ENCODE measurements around the gene RASGRP4. TPM values are rescaled to one million over a fixed set of nuclear protein-coding genes. Genes with fewer than 3 reads are reported as not detected.

The RASGRP4 gene
- total RNA-seq, 1 experiment from 2014 or later = not detected

DNA sequence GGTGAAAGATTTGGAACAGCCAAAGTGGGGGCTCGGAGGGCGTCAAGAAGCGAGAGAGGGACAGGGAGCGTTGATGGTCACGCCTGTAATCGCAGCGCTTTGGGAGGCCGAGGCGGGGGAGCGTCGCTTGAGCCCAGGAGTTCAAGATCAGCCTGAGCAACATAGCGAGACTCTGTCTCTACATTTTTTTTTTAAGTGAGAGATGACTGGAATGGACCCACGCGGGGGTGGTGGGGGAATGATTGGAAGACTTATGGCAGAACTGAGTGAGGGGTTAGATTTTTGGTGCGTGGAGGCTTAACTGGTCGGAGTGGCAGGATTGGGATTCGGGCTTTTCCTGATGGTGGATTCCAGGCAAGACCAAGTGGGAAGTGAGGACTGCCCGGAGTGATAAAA lies 50.9 kb downstream of the RASGRP4 start:
- Histone ChIP-seq H3K4me1 (ENCODE audit: control insufficient read depth in 1 of 2, insufficient read depth in 2 of 2, low read length in 2 of 2) (peaks cover 11 to 23% of the 10 kb centered on the region in 2 experiments), H3K9me3 (ENCODE audit: control insufficient read depth in 1 of 2, insufficient read depth in 1 of 2, low read depth in 1 of 2, low read length in 2 of 2) (no peaks in the 10 kb centered on the region), H3K9ac (ENCODE audit: low read length) (peak overlapping the region; percentile 97), H3K36me3 (ENCODE audit: control insufficient read depth in 1 of 2, insufficient read depth in 2 of 2, low read length in 2 of 2) (peaks cover 19 to 20% of the 10 kb centered on the region in 2 experiments), H3K27me3 (ENCODE audit: insufficient read depth, low read length) (no peaks in the 10 kb centered on the region), H3K9me2 (ENCODE audit: insufficient read depth) (no peaks in the 10 kb centered on the region), H3K4me2 (ENCODE audit: low read length) (peak overlapping the region; percentile 92), H3K79me2 (ENCODE audit: insufficient read depth, low read length) (peaks cover 47% of the 10 kb centered on the region), H3K27ac (ENCODE audit: low read depth, low read length) (peak overlapping the region; percentile 92), H4K20me1 (ENCODE audit: insufficient read depth) (no peaks in the 10 kb centered on the region), H2AFZ (ENCODE audit: low read depth, low read length, poor library complexity, severe bottlenecking) (no peak overlapping the region), H3K4me3 (replicated peaks in 1 of 2; ENCODE audit: low read depth in 1 of 2, low read length in 2 of 2) (peak overlapping the region; percentile 97 to 98)
- ATAC-seq = peak; percentile 7; the same call in 1 of the 2 replicates
- ChIA-PET CTCF (interaction anchor here (1.5 to 1.8 kb wide), 2 partner anchors 12 to 39 kb away, joined by 5 to 28 read pairs; partner anchors contain the start of gene CATSPERG), POLR2A (interaction anchor here (1.2 to 5.6 kb wide), 3 partner anchors 9 to 28 kb away, joined by 4 to 44 read pairs (median 12); partner anchors contain the start of genes FAM98C, GGN and SPRED3), RAD21 (ENCODE audit: low non-redundant PET in 1 of 2, low total read pairs in 2 of 2, uncharacterized antibody in 2 of 2, unreplicated experiment in 2 of 2) (interaction anchor here (1.4 kb wide), 2 partner anchors 12 to 39 kb away, joined by 4 read pairs; partner anchors contain the start of genes CATSPERG (in 1 of the 2) and GGN (in 1 of the 2))
- no TSS peak for BruUV-seq (replicated peaks)
- intact Hi-C loops (cut with micrococcal nuclease) = no loop called here
- DNase-seq (ENCODE audit: low read depth, low spot score) = no peak
- peak; percentile 69; the same call in 1 of the 2 replicates for TF ChIP-seq ZFX (IDR thresholded peaks at IDR 0.05)
- TF ChIP-seq, protein P1, sequence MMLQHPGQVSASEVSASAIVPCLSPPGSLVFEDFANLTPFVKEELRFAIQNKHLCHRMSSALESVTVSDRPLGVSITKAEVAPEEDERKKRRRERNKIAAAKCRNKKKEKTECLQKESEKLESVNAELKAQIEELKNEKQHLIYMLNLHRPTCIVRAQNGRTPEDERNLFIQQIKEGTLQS (IDR thresholded peaks at IDR 0.05) = no peak

DNA sequence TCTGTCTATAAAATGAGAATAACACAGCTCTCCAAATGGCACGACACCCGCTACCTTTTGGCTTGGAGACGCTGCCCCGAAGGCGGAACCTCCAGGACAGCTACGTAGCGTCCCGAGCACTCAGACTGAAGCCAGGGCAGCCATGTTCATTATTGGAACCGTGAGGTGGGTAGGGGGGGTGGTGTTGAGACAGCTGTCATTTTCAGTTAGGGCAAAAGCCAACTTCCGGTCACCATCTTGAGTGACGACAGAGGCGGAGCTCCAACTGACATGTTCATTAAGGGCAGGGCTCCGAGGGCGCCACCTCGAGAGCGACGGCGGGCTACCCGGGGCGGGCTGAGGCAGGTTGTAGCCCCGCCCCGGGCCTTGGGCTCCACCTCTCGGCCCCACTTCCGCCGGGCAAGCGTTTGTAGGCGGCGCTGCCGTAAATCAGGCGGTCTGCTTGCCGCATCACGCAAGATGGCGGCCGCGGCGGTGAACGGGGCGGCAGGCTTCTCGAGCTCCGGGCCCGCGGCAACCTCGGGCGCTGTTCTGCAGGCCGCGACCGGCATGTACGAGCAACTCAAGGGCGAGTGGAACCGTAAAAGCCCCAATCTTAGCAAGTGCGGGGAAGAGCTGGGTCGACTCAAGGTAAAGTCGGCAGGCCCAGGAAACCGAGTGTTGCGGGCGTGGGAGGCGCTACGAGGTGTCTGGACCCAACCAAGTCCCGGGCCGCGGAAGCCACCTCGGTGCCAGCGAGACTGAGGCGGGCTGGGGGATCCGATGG lies 51.5 kb downstream of the RASGRP4 start, which contains the start of gene PSMD8:
PSMD8 (plus strand) TSS at position 240 of the 766 bp plus-strand sequence; CDS start at position 271, 31 bp downstream.
- Histone ChIP-seq H3K4me2 (ENCODE audit: low read length) (peak within 1 kb of the TSS; percentile 92), H3K27me3 (ENCODE audit: insufficient read depth, low read length) (no peaks in the 10 kb centered on the region), H4K20me1 (ENCODE audit: insufficient read depth) (no peaks in the 10 kb centered on the region), H3K9me3 (ENCODE audit: control insufficient read depth in 1 of 2, insufficient read depth in 1 of 2, low read depth in 1 of 2, low read length in 2 of 2) (no peaks in the 10 kb centered on the region), H3K9ac (ENCODE audit: low read length) (peak within 1 kb of the TSS; percentile 97), H3K9me2 (ENCODE audit: insufficient read depth) (no peaks in the 10 kb centered on the region), H3K79me2 (ENCODE audit: insufficient read depth, low read length) (peaks cover 47% of the 10 kb centered on the region), H3K4me3 (replicated peaks in 1 of 2; ENCODE audit: low read depth in 1 of 2, low read length in 2 of 2) (peak within 1 kb of the TSS; percentile 97 to 98), H3K36me3 (ENCODE audit: control insufficient read depth in 1 of 2, insufficient read depth in 2 of 2, low read length in 2 of 2) (peaks cover 17 to 19% of the 10 kb centered on the region in 2 experiments), H3K4me1 (ENCODE audit: control insufficient read depth in 1 of 2, insufficient read depth in 2 of 2, low read length in 2 of 2) (peaks cover 11 to 23% of the 10 kb centered on the region in 2 experiments), H2AFZ (ENCODE audit: low read depth, low read length, poor library complexity, severe bottlenecking) (peak within 1 kb of the TSS; percentile 81), H3K27ac (ENCODE audit: low read depth, low read length) (peak within 1 kb of the TSS; percentile 92)
- BruUV-seq (replicated peaks) = no TSS peak
- intact Hi-C loops (cut with micrococcal nuclease) = loop anchor here (1.0 kb wide), 1 partner anchor 38 kb away; no protein-coding TSS in a partner anchor
- ATAC-seq = peak; percentile 98
- ChIA-PET POLR2A (interaction anchor here (0.7 to 5.6 kb wide), 12 partner anchors 10 to 471 kb away, joined by 3 to 44 read pairs (median 5); partner anchors contain the start of genes C19orf33, CATSPERG, FAM98C and GGN), CTCF (interaction anchor here (0.6 to 1.8 kb wide), 14 partner anchors 11 to 556 kb away, joined by 3 to 28 read pairs (median 3); partner anchors contain the start of genes CATSPERG, FAM98C, GGN and MRPS12), RAD21 (ENCODE audit: low non-redundant PET in 1 of 2, low total read pairs in 2 of 2, uncharacterized antibody in 2 of 2, unreplicated experiment in 2 of 2) (interaction anchor here (0.5 to 1.4 kb wide), 9 partner anchors 13 to 232 kb away, joined by 3 to 7 read pairs (median 4); partner anchors contain the start of genes CATSPERG (in 2 of the 2) and GGN (in 2 of the 2))
- peak; percentile 99 for DNase-seq (ENCODE audit: low read depth, low spot score)
- peak; percentile 99 for TF ChIP-seq YY1 (IDR thresholded peaks at IDR 0.05; ENCODE audit: extremely low read depth, insufficient replicate concordance, low read depth, low read length)
- peak; percentile 84 for TF ChIP-seq EGR1 (IDR thresholded peaks at IDR 0.05; ENCODE audit: low read depth)
- TF ChIP-seq ZNF274 (IDR thresholded peaks at IDR 0.05; ENCODE audit: low read depth, low read length) = no peak
- TF ChIP-seq, protein P2, sequence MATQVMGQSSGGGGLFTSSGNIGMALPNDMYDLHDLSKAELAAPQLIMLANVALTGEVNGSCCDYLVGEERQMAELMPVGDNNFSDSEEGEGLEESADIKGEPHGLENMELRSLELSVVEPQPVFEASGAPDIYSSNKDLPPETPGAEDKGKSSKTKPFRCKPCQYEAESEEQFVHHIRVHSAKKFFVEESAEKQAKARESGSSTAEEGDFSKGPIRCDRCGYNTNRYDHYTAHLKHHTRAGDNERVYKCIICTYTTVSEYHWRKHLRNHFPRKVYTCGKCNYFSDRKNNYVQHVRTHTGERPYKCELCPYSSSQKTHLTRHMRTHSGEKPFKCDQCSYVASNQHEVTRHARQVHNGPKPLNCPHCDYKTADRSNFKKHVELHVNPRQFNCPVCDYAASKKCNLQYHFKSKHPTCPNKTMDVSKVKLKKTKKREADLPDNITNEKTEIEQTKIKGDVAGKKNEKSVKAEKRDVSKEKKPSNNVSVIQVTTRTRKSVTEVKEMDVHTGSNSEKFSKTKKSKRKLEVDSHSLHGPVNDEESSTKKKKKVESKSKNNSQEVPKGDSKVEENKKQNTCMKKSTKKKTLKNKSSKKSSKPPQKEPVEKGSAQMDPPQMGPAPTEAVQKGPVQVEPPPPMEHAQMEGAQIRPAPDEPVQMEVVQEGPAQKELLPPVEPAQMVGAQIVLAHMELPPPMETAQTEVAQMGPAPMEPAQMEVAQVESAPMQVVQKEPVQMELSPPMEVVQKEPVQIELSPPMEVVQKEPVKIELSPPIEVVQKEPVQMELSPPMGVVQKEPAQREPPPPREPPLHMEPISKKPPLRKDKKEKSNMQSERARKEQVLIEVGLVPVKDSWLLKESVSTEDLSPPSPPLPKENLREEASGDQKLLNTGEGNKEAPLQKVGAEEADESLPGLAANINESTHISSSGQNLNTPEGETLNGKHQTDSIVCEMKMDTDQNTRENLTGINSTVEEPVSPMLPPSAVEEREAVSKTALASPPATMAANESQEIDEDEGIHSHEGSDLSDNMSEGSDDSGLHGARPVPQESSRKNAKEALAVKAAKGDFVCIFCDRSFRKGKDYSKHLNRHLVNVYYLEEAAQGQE (IDR thresholded peaks at IDR 0.05; ENCODE audit: low read depth) = no peak
- peak; percentile 92 for TF ChIP-seq POLR2A (IDR thresholded peaks at IDR 0.05; ENCODE audit: borderline replicate concordance, extremely low read depth, insufficient read depth, insufficient read length)
- TF ChIP-seq, protein P1 (IDR thresholded peaks at IDR 0.05) = no peak
- no peak for TF ChIP-seq CEBPB (IDR thresholded peaks at IDR 0.05; ENCODE audit: low read depth)
- TF ChIP-seq JUND (IDR thresholded peaks at IDR 0.05) = no peak
- no peak for TF ChIP-seq CBX3 (IDR thresholded peaks at IDR 0.05; ENCODE audit: low read depth)
- TF ChIP-seq SRF (IDR thresholded peaks at IDR 0.05; ENCODE audit: low read depth) = no peak; the same call in 1 of the 2 replicates
- TF ChIP-seq ELF1 (IDR thresholded peaks at IDR 0.05; ENCODE audit: borderline replicate concordance, low read depth) = peak; percentile 82; the same call in 1 of the 2 replicates

All from HCT116 (cell line).